NOMO-1 treated with dmso at 0.1 percent for 144 hours (cell line): ENCODE results near the gene R3HDML.

ENCODE experiments used
- DNase-seq: peaks from one replicate; lab custom pipeline; 2025; ENCODE audit not compliant: unreplicated experiment; lab: John Stamatoyannopoulos, UW

Gene R3HDML

GRCh38 chr20:44398335-44398734 lies 61.5 kb downstream of the R3HDML start:
- no peak for DNase-seq

- no peak for DNase-seq
Measured at GRCh38 chr20:44399446-44399845, 62.6 kb downstream of the R3HDML start.

GRCh38 chr20:44400671-44400969 lies 63.8 kb downstream of the R3HDML start:
- no peak for DNase-seq
